BJ (cell line): ENCODE data around the gene COPS4. TPM values are rescaled to one million over a fixed set of nuclear protein-coding genes. Genes with fewer than 3 reads are reported as not detected.
"Not testable (repeated sequence)": the region's sequence is repeated elsewhere in the genome, so short reads cannot be mapped to it uniquely, and the experiment has no call there.

ENCODE experiments used
- CTCF ChIA-PET: fragments of 350-600 bp; formaldehyde crosslinking; extraction: SDS; loops from one replicate; lab custom pipeline; 2021; ENCODE audit warnings: antibody characterized with exemption, inconsistent platforms; lab: Yijun Ruan, JAX
- POLR2A ChIA-PET: fragments of 300-600 bp; sonication (Branson Sonifier 250); formaldehyde crosslinking; extraction: SDS; loops from one replicate; lab custom pipeline; 2021; ENCODE audit warnings: antibody characterized with exemption; lab: Charles Lee
- DNase-seq: peaks from one replicate; pipeline ENCODE4 v3.0.0-alpha.2; 2011; ENCODE audit warnings: low read depth
- H3K27me3 ChIP-seq: 2 replicates; pipeline ENCODE4 v1.6.0; 2011; ENCODE audit warnings: low read length; ENCODE audit not compliant: control insufficient read depth, insufficient read depth
- H3K36me3 ChIP-seq: 2 replicates; pipeline ENCODE4 v1.5.1; 2011; ENCODE audit warnings: low read length; ENCODE audit not compliant: control insufficient read depth, insufficient read depth
- H3K4me3 ChIP-seq: 2 replicates; pipeline ENCODE4 v1.5.1; 2011; ENCODE audit warnings: low read depth, mild to moderate bottlenecking, control low read depth, low read length
- polyA minus RNA-seq: library from RNA; depleted of rRNA, polyadenylated mRNA; stranded (reverse); fragments of >200 nt; gene quantifications from 2 replicates; pipeline ENCODE4 v1.2.3, GENCODE V29; 2011; rRNA and poly(A)+ RNA removed
- polyA plus RNA-seq: library from polyadenylated mRNA; depleted of rRNA; stranded (reverse); fragments of >200 nt; gene quantifications from 2 replicates; pipeline ENCODE4 v1.2.3, GENCODE V29; 2011; rRNA removed
- TF ChIP-seq, protein P1 (sequence below): IDR thresholded peaks from 2 replicates; pipeline ENCODE4 v1.5.1; 2011; ENCODE audit warnings: low read depth, mild to moderate bottlenecking, control low read depth, inconsistent platforms, low read length, moderate library complexity; ENCODE audit not compliant: insufficient read depth

COPS4 gene
- polyA plus RNA-seq: 70.2 and 87.7 TPM in 2 replicates
- polyA minus RNA-seq: 10.3 and 12.2 TPM in 2 replicates

DNA sequence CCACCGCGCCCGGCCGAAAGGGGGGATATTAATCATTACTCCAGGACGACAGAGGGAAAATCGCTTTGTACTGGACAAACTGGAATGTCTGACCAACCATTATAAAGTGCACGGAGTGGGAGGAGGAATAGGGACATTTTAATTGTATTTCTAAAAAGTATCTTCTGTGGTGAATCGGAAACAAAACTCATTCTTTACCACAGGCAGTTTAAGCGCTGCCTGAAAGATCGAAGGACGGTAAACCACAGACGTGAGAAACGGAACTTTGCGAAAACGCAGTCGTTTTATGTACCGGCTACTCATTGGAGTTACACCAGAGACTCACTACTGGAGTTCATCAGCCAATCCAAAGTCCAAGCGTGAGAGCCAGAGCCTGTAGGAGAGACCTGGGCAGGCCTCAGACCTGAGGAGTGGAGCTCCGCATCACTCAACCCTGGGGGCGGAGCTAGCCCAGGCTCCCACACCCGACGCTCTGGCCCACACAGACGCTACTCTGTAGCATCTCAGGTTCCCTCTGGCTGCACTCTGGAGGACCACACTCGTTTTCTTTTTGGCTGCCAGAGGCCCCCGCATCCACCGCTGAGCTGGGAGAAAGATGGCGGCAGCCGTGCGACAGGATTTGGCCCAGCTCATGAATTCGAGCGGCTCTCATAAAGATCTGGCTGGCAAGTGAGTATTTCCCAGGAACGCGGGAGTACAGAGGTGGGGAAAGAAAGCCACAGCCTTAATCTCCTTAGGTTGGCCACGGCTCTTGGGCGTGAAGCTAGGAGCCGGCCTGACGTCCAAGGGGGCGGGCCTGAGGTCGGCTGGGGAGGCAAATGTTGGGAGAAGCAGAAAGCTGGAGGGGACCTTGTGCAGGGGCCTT is at the start of gene COPS4:
Gene COPS4, plus strand, starts transcription at position 554 of the 865 bp plus-strand sequence. Its CDS starts 42 bp downstream, at position 596.
- H3K36me3 ChIP-seq: no peaks in the 10 kb centered on the region
- TF ChIP-seq, protein P1, sequence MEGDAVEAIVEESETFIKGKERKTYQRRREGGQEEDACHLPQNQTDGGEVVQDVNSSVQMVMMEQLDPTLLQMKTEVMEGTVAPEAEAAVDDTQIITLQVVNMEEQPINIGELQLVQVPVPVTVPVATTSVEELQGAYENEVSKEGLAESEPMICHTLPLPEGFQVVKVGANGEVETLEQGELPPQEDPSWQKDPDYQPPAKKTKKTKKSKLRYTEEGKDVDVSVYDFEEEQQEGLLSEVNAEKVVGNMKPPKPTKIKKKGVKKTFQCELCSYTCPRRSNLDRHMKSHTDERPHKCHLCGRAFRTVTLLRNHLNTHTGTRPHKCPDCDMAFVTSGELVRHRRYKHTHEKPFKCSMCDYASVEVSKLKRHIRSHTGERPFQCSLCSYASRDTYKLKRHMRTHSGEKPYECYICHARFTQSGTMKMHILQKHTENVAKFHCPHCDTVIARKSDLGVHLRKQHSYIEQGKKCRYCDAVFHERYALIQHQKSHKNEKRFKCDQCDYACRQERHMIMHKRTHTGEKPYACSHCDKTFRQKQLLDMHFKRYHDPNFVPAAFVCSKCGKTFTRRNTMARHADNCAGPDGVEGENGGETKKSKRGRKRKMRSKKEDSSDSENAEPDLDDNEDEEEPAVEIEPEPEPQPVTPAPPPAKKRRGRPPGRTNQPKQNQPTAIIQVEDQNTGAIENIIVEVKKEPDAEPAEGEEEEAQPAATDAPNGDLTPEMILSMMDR: peak; percentile 64
- peak within 1 kb of the TSS; percentile 73 for H3K4me3 ChIP-seq
- peak; percentile 99 for DNase-seq
- ChIA-PET CTCF (interaction anchor here (0.6 to 1.3 kb wide), 6 partner anchors 13 to 272 kb away, joined by 3 to 4 read pairs (median 4); no protein-coding TSS in a partner anchor), POLR2A (interaction anchor here (0.6 to 1.0 kb wide), 9 partner anchors 22 to 322 kb away, joined by 3 to 12 read pairs (median 4); partner anchors contain the start of genes COQ2, SCD5 and THAP9)
- H3K27me3 ChIP-seq: peaks cover 3% of the 10 kb centered on the region; the same call in 1 of the 2 replicates

DNA sequence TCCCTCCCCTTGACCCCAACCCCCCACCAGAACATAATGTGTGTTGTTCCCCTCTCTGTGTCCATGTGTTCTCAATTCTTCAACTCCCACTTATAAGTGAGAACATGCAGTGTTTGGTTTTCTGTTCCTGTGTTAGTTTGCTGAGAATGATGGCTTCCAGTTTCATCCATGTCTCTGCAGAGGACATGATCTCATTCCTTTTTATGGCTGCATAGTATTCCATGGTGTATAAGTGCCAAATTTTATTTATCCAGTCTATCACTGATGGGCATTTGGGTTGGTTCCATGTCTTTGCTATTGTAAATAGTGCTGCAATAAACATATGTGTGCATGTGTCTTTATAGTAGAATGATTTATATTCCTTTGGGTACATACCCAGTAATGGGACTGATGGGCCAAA is 47.5 kb upstream of the COPS4 start:
- CTCF ChIA-PET, POLR2A ChIA-PET: not testable (repeated sequence)

DNA sequence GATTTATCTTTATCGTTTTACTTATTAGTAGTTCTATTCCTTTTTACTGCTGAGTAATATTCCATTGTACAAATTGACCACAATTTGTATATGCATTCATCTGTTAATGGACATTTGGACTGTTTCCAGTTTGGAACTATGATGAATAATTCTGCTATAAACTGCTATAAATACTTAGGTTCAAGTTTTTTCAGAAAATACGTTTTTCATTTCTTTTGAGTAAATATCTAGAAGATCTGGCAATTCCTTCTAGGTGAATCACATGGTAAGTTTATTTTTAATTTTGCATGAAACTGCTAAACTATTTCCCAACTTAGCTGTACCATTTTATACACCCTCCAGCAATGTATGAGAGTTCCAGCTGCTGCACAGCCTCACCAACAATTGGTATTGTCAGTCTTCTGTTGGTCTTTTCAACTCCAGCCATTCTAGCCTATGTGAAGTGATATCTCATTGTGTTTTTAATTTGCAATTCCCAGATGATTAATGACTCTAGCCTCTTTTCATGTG is 46.6 kb upstream of the COPS4 start:
- H3K36me3 ChIP-seq: no peaks in the 10 kb centered on the region
- no peaks in the 10 kb centered on the region for H3K27me3 ChIP-seq
- ChIA-PET POLR2A (interaction anchor here (0.6 kb wide), 1 partner anchor 523 kb away, joined by 7 read pairs; no protein-coding TSS in a partner anchor), CTCF (no interaction called here)
- DNase-seq: peak; percentile 86
- TF ChIP-seq, protein P1: no peak
- H3K4me3 ChIP-seq: no peak overlapping the region

More for the DNA sequence above, 47.5 kb upstream of the COPS4 start:
- not testable (repeated sequence) for H3K36me3 ChIP-seq, H3K27me3 ChIP-seq, DNase-seq, H3K4me3 ChIP-seq

DNA sequence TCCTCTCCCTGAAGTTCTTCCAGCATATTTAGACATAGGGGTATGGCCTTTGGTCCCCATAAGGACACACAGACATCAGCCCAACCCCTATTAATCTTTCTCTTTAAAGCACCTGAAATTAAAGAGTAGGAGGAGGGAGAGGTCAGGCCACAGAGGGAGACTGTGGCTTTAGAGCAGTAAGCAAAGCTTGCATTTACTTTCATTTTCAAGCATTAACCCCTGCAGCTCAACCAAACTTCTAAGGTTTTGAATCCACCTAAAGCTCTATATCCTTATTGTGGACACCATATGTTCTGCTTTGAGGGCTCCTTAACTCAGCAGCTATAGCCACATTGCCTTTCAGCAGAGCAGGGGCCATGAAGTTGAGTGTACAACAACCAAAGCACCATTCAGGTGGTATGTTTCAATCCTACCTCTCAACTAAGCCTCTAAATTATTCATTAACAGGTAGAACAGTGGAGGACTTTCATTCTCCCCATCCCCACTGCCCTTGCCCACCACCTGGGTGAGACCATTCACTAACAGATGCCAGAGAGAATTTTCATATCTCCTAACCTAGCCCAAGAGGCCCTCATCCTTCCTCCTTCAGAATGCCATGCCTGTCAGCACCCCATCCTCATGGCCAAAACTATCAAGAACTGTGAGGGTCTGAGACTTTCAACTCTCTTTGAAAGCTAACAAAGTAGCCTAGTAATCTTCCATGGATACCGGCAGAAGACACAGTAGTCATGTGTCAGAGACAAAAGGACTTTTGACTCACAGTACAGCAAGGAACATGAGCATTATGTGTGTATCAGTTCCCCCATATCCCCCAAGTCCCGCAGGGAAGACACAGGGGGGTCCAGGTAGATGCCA is 45.2 kb upstream of the COPS4 start:
- Histone ChIP-seq H3K36me3 (no peaks in the 10 kb centered on the region), H3K4me3 (no peak overlapping the region), H3K27me3 (no peaks in the 10 kb centered on the region)
- TF ChIP-seq, protein P1: no peak
- DNase-seq: no peak
- ChIA-PET POLR2A (no interaction called here), CTCF (no interaction called here)

DNA sequence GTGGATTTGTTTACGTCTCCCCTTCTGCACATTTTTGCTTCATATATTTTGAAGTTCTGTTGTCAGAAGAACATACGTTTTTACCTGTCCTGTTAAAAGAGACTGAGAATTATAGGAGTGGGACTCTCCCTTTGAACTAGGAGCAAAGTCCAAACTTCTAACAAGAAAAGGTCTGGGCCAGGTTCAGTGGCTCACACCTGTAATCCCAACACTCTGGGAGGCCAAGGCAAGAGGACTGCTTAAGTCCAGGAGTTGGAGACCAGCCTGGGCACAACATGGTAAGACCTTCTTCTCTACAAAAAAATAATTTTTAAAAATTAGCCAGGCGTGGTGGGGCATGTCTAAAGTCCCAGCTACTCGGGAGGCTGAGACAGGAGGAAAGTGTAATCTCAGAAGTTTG is 40.1 kb upstream of the COPS4 start:
- CTCF ChIA-PET: no interaction called here
- H3K4me3 ChIP-seq: no peak overlapping the region
- no peaks in the 10 kb centered on the region for H3K36me3 ChIP-seq
- no peaks in the 10 kb centered on the region for H3K27me3 ChIP-seq
- DNase-seq: no peak
- TF ChIP-seq, protein P1: no peak
- POLR2A ChIA-PET: no interaction called here
